Epithelial cell of prostate (primary cell): ENCODE results near the gene BCL2L11.

Experiments
- DNase-seq: peaks from one replicate; pipeline ENCODE4 v3.0.0-alpha.2; 2011; ENCODE audit warnings: low read depth, low spot score
- H3K27ac ChIP-seq: fragments of 450-650 bp; 2 replicates; pipeline ENCODE4 v1.5.1; 2017; ENCODE audit warnings: mild to moderate bottlenecking

Gene BCL2L11

GRCh38 chr2:111213877-111214276, 93.2 kb downstream of the BCL2L11 start:
- H3K27ac ChIP-seq = no peak overlapping the region
- DNase-seq = no peak

- no peak overlapping the region for H3K27ac ChIP-seq
- no peak for DNase-seq
Measured at GRCh38 chr2:111216811-111217652, 96.3 kb downstream of the BCL2L11 start.
